Measurements from ENCODE around the gene CTXND1. TPM values are rescaled to one million over a fixed set of nuclear protein-coding genes. Genes with fewer than 3 reads are reported as not detected.

The CTXND1 gene
- total RNA-seq, 1 experiment from 2014 or later = not detected

- Histone ChIP-seq H2AFZ (ENCODE audit: low read length) (no peak overlapping the region), H3K9me3 (ENCODE audit: control insufficient read depth, low read depth, low read length) (no peaks in the 10 kb centered on the region), H3K4me2 (ENCODE audit: insufficient read depth, insufficient read length, low read length) (no peak overlapping the region), H3K79me1 (ENCODE audit: insufficient read depth, low read depth, low read length, poor library complexity, severe bottlenecking) (no peaks in the 10 kb centered on the region), H4K5ac (ENCODE audit: insufficient read length, low read depth, low read length) (no peak overlapping the region), H3K4me1 (ENCODE audit: insufficient read depth, low read length) (peaks cover 6% of the 10 kb centered on the region; the same call in 1 of the 2 replicates), H2BK120ac (ENCODE audit: low read depth, low read length, poor library complexity, severe bottlenecking) (no peak overlapping the region), H4K91ac (ENCODE audit: insufficient read length, low read depth, low read length) (no peak overlapping the region), H3K27ac (ENCODE audit: insufficient read length, low read depth, low read length) (no peak overlapping the region), H4K20me1 (ENCODE audit: control insufficient read depth, insufficient read depth, insufficient read length) (no peaks in the 10 kb centered on the region), H3K9ac (ENCODE audit: extremely low read depth, insufficient read length, low read length) (no peak overlapping the region), H3K27me3 (ENCODE audit: insufficient read depth, low read length) (no peaks in the 10 kb centered on the region), H3K79me2 (ENCODE audit: insufficient read depth, low read length) (no peaks in the 10 kb centered on the region), H3K14ac (ENCODE audit: insufficient read depth, low read length) (no peak overlapping the region), H3K18ac (ENCODE audit: insufficient read length, low read depth, low read length) (no peak overlapping the region), H3K4ac (ENCODE audit: low read depth, low read length) (no peak overlapping the region), H2AK5ac (ENCODE audit: insufficient read length, low read length) (no peak overlapping the region), H3K56ac (ENCODE audit: insufficient read length, low read depth, low read length) (no peak overlapping the region), H3K23ac (ENCODE audit: insufficient read length, low read depth, low read length) (no peak overlapping the region), H2BK15ac (ENCODE audit: low read depth, low read length) (no peak overlapping the region), H3K23me2 (ENCODE audit: insufficient read length, low read depth, low read length, poor library complexity, severe bottlenecking) (peaks cover 2% of the 10 kb centered on the region), H3T11ph (ENCODE audit: low read length) (no peak overlapping the region), H4K8ac (replicated peaks; ENCODE audit: insufficient read length, low read depth, low read length) (no peak overlapping the region), H2BK5ac (ENCODE audit: insufficient read length, low read length) (no peak overlapping the region), H2BK12ac (ENCODE audit: insufficient read length, low read depth, low read length) (no peak overlapping the region), H2BK20ac (ENCODE audit: low read depth, low read length, poor library complexity, severe bottlenecking) (no peak overlapping the region)
- Mint-ChIP-seq H3K4me3 (no peak overlapping the region), H3K36me3 (ENCODE audit: insufficient read depth in 1 of 3, low read depth in 3 of 3) (no peaks in the 10 kb centered on the region; a peak in 1 of 7 replicates), H3K27me3 (ENCODE audit: low read depth) (peaks cover 1% of the 10 kb centered on the region), H3K4me1 (peaks cover 17 to 20% of the 10 kb centered on the region in 2 experiments), H3K27ac (no peak overlapping the region), H3K9me3 (no peaks in the 10 kb centered on the region)
- TF ChIP-seq CTCF (conservative IDR thresholded peaks at IDR 0.05) = no peak
- WGBS (ENCODE audit: extremely low coverage, insufficient read length, low lambda C conversion rate) = no CpG with 5 or more reads among the region's 26 CpGs
- DNase-seq = no peak
Observed at GRCh38 chr15:80201256-80202015, 50.6 kb downstream of the CTXND1 start.
